Neural cell (in vitro differentiated cells): ENCODE measurements around the gene SLC2A8. TPM values are rescaled to one million over a fixed set of nuclear protein-coding genes. Genes with fewer than 3 reads are reported as not detected.

Experiments
- H2AFZ ChIP-seq: fragments of 200-600, 300-800 bp; sonication (generic), shearing (Covaris generic); 2 replicates; pipeline ENCODE4 v1.6.0; 2014; ENCODE audit warnings: low read depth, mild to moderate bottlenecking, antibody characterized with exemption, low read length, moderate library complexity
- H3F3A ChIP-seq: fragments of 200-600 bp; shearing (Covaris generic); 2 replicates; pipeline ENCODE4 v1.6.1; 2016; ENCODE audit warnings: mild to moderate bottlenecking, moderate library complexity, mixed read lengths, antibody characterized with exemption, low read length; ENCODE audit not compliant: insufficient read depth, poor library complexity, severe bottlenecking
- H3K27ac ChIP-seq: fragments of 200-600, 300-800 bp; sonication (generic), shearing (Covaris generic); 2 replicates; pipeline ENCODE4 v1.5.1; 2014; ENCODE audit warnings: mild to moderate bottlenecking, low read length, moderate library complexity
- H3K27me3 ChIP-seq: fragments of 300-800, 200-600 bp; sonication (generic), shearing (Covaris generic); 2 replicates; pipeline ENCODE4 v1.6.0; 2014; ENCODE audit warnings: mild to moderate bottlenecking, low read depth, low read length, moderate library complexity; ENCODE audit not compliant: insufficient read depth
- H3K36me3 ChIP-seq: fragments of 300-800, 200-600 bp; sonication (generic), shearing (Covaris generic); 2 replicates; pipeline ENCODE4 v1.5.1; 2014; ENCODE audit warnings: mild to moderate bottlenecking, antibody characterized with exemption, low read length, moderate library complexity; ENCODE audit not compliant: insufficient read depth
- H3K4me2 ChIP-seq: fragments of 300-800, 200-600 bp; sonication (generic), shearing (Covaris generic); 2 replicates; pipeline ENCODE4 v1.6.0; 2014; ENCODE audit warnings: mild to moderate bottlenecking, low read length
- H3K4me3 ChIP-seq: fragments of 300-800, 200-600 bp; sonication (generic), shearing (Covaris generic); 2 replicates; pipeline ENCODE4 v1.5.1; 2014; ENCODE audit warnings: mild to moderate bottlenecking, low read length, moderate library complexity
- H3K79me2 ChIP-seq: fragments of 200-600 bp; shearing (Covaris generic); replicated peaks from 2 replicates; pipeline ENCODE4 v1.6.0; 2014; ENCODE audit warnings: mild to moderate bottlenecking, low read length, moderate library complexity; ENCODE audit not compliant: insufficient read depth
- H3K9ac ChIP-seq: fragments of 300-800, 200-600 bp; sonication (generic), shearing (Covaris generic); 2 replicates; pipeline ENCODE4 v1.6.1; 2016; ENCODE audit warnings: mild to moderate bottlenecking, low read length, mixed read lengths
- H3K9me2 ChIP-seq: fragments of 200-600 bp; shearing (Covaris generic); 2 replicates; pipeline ENCODE4 v1.6.1; 2016; ENCODE audit warnings: mild to moderate bottlenecking, low read length, mixed read lengths; ENCODE audit not compliant: insufficient read depth
- H3K9me3 ChIP-seq: fragments of 200-600, 300-800 bp; sonication (generic), shearing (Covaris generic); 2 replicates; pipeline ENCODE4 v1.6.1; 2016; ENCODE audit warnings: mild to moderate bottlenecking, mixed run types, low read length, moderate library complexity, mixed read lengths
- H4K20me1 ChIP-seq: fragments of 200-600 bp; shearing (Covaris generic); 2 replicates; pipeline ENCODE4 v1.6.1; 2016; ENCODE audit warnings: mild to moderate bottlenecking, mixed run types; ENCODE audit not compliant: insufficient read depth
- CTCF ChIP-seq: fragments of 450-650 bp; IDR thresholded peaks from 2 replicates; pipeline ENCODE4 v1.5.1; 2014; ENCODE audit warnings: antibody characterized with exemption, mild to moderate bottlenecking, moderate library complexity; ENCODE audit not compliant: poor library complexity, severe bottlenecking
- EP300 ChIP-seq: fragments of 450-650 bp; conservative IDR thresholded peaks from 2 replicates; pipeline ENCODE4 v1.6.1; 2014; ENCODE audit warnings: antibody characterized with exemption, mild to moderate bottlenecking, moderate library complexity; ENCODE audit not compliant: poor library complexity, severe bottlenecking
- EZH2 ChIP-seq: fragments of 200-600, 300-800 bp; shearing (Covaris generic), sonication (generic); IDR thresholded peaks from 2 replicates; pipeline ENCODE4 v1.6.1; 2014; ENCODE audit warnings: antibody characterized with exemption, low read length, borderline replicate concordance, mild to moderate bottlenecking; ENCODE audit not compliant: insufficient read depth, poor library complexity, severe bottlenecking
- MXI1 ChIP-seq: fragments of 450-650 bp; conservative IDR thresholded peaks from 2 replicates; pipeline ENCODE4 v1.6.1; 2014; ENCODE audit warnings: antibody characterized with exemption, mild to moderate bottlenecking; ENCODE audit not compliant: poor library complexity, severe bottlenecking
- POLR2AphosphoS5 ChIP-seq: IDR thresholded peaks from 2 replicates; pipeline ENCODE4 v1.6.1; 2012
- RAD21 ChIP-seq: fragments of 450-650 bp; conservative IDR thresholded peaks from 2 replicates; pipeline ENCODE4 v1.6.1; 2014; ENCODE audit warnings: antibody characterized with exemption, mild to moderate bottlenecking, moderate library complexity
- REST ChIP-seq: IDR thresholded peaks from 2 replicates; pipeline ENCODE4 v1.6.1; 2012; ENCODE audit warnings: borderline replicate concordance
- SMC3 ChIP-seq: fragments of 450-650 bp; conservative IDR thresholded peaks from 2 replicates; pipeline ENCODE4 v1.6.1; 2014; ENCODE audit warnings: antibody characterized with exemption, mild to moderate bottlenecking, moderate library complexity; ENCODE audit not compliant: poor library complexity
- TAF1 ChIP-seq: IDR thresholded peaks from 2 replicates; pipeline ENCODE4 v1.6.1; 2012; ENCODE audit warnings: low read depth
- polyA plus RNA-seq: library from polyadenylated mRNA; depleted of rRNA; stranded (reverse); fragments of >200 nt; gene quantifications from 2 replicates; pipeline ENCODE4 v1.2.3, GENCODE V29; 2014

SLC2A8 gene
- polyA plus RNA-seq, 1 donor from 2014 or later = 10.2 TPM

GRCh38 chr9:127451608-127451857, 54.6 kb downstream of the SLC2A8 start:
- Histone ChIP-seq H3K27me3 (no peaks in the 10 kb centered on the region), H3K27ac (peak overlapping the region; percentile 69), H3F3A (no peaks in the 10 kb centered on the region), H3K36me3 (no peaks in the 10 kb centered on the region), H3K9ac (peak overlapping the region; percentile 77), H3K9me3 (no peaks in the 10 kb centered on the region), H4K20me1 (no peaks in the 10 kb centered on the region), H2AFZ (peak overlapping the region; percentile 70), H3K9me2 (no peaks in the 10 kb centered on the region), H3K4me3 (peak overlapping the region; percentile 86), H3K4me2 (peak overlapping the region; percentile 87), H3K79me2 (peaks cover 8% of the 10 kb centered on the region)
- TF ChIP-seq EZH2 = no peak
- no peak for TF ChIP-seq REST
- TF ChIP-seq CTCF = no peak
- TF ChIP-seq POLR2AphosphoS5 = no peak
- no peak for TF ChIP-seq EP300
- no peak for TF ChIP-seq RAD21
- TF ChIP-seq TAF1 = no peak
- no peak for TF ChIP-seq SMC3
- no peak for TF ChIP-seq MXI1

- no peaks in the 10 kb centered on the region for H3K27me3 ChIP-seq
- no peak for TF ChIP-seq EP300
- TF ChIP-seq RAD21 = no peak
- no peak for TF ChIP-seq POLR2AphosphoS5
- TF ChIP-seq CTCF = no peak
- TF ChIP-seq MXI1 = no peak
- TF ChIP-seq TAF1 = no peak
- peaks cover 8% of the 10 kb centered on the region for H3K79me2 ChIP-seq
These were observed 55.1 kb downstream of the SLC2A8 start for GRCh38 chr9:127451858-127452656.

More at GRCh38 chr9:127451858-127452656, 55.1 kb downstream of the SLC2A8 start:
- peak overlapping the region; percentile 69 for H3K27ac ChIP-seq
- H3K9me3 ChIP-seq = no peaks in the 10 kb centered on the region
- no peaks in the 10 kb centered on the region for H3K9me2 ChIP-seq
- peak overlapping the region; percentile 86 for H3K4me3 ChIP-seq
- H4K20me1 ChIP-seq = no peaks in the 10 kb centered on the region
- peak overlapping the region; percentile 70 for H2AFZ ChIP-seq
- no peaks in the 10 kb centered on the region for H3K36me3 ChIP-seq
- no peaks in the 10 kb centered on the region for H3F3A ChIP-seq
- H3K9ac ChIP-seq = peak overlapping the region; percentile 77
- H3K4me2 ChIP-seq = peak overlapping the region; percentile 87
